GM12878 (cell line): ENCODE data around the gene COX6A2. TPM values are rescaled to one million over a fixed set of nuclear protein-coding genes. Genes with fewer than 3 reads are reported as not detected.

ENCODE experiments used
- ATAC-seq: fragments of 200-7000 bp; cut with Tn5 transposase; 3 replicates; pipeline ENCODE4 v1.9.1; 2020; ENCODE audit warnings: mild to moderate bottlenecking, moderate library complexity
- BruUV-seq: library from RNA; stranded (reverse); fragments of 400-500 nt; replicated peaks from 2 replicates; lab custom pipeline; 2021; lab: Mats Ljungman, UMichigan
- CTCF ChIA-PET: fragments of 300-600 bp; sonication (Branson Sonifier 250); formaldehyde crosslinking; extraction: SDS; loops from one replicate; lab custom pipeline; 2021; ENCODE audit warnings: inconsistent platforms; lab: Yijun Ruan, JAX
- POLR2A ChIA-PET: fragments of 350-600 bp; formaldehyde crosslinking; extraction: SDS; loops from one replicate; lab custom pipeline; 2021; ENCODE audit warnings: inconsistent platforms; lab: Charles Lee
- RAD21 ChIA-PET: fragments of 300-600 bp; sonication (Branson Sonifier 250); formaldehyde crosslinking; loops from one replicate; lab custom pipeline; 2023; ENCODE audit warnings: antibody characterized with exemption; ENCODE audit not compliant: unreplicated experiment; lab: Charles Lee
- SMC1A ChIA-PET: fragments of 300-600 bp; sonication (Branson Sonifier 250); formaldehyde crosslinking; loops from one replicate; lab custom pipeline; 2023; ENCODE audit not compliant: unreplicated experiment, uncharacterized antibody; lab: Charles Lee
- DNase-seq: peaks from one replicate; pipeline ENCODE4 v3.0.0-alpha.2; 2011; ENCODE audit warnings: low read depth, low spot score
- FAIRE-seq: peaks from 3 replicates; lab custom pipeline; 2011; peaks lifted over from hg19 to GRCh38; lab: Jason Lieb, UNC
- H2AFZ ChIP-seq: 2 replicates; pipeline ENCODE4 v1.6.0; 2011; ENCODE audit warnings: low read depth, low read length, control low read depth; ENCODE audit not compliant: control insufficient read depth
- H3K27ac ChIP-seq: 2 replicates; pipeline ENCODE4 v1.5.1; 2011; ENCODE audit warnings: control low read depth; ENCODE audit not compliant: control insufficient read depth, insufficient read depth
- H3K27me3 ChIP-seq, 2 experiments: replicated peaks in 1 of 2; 2 replicates each; pipeline versions ENCODE4 v1.6.0 to v1.6.1; 2011; ENCODE audit warnings: low read length in 1 of 2; ENCODE audit not compliant: control insufficient read depth in 2 of 2, insufficient read depth in 2 of 2
- H3K36me3 ChIP-seq, 2 experiments: 2 replicates each; pipeline ENCODE4 v1.5.1; 2011; ENCODE audit warnings: low read length in 1 of 2; ENCODE audit not compliant: control insufficient read depth in 2 of 2, insufficient read depth in 2 of 2
- H3K4me1 ChIP-seq: 2 replicates; pipeline ENCODE4 v1.6.1; 2011; ENCODE audit warnings: mild to moderate bottlenecking, low read length, moderate library complexity, mixed read lengths; ENCODE audit not compliant: control insufficient read depth, insufficient read depth
- H3K4me2 ChIP-seq: 2 replicates; pipeline ENCODE4 v1.6.0; 2011; ENCODE audit warnings: control low read depth; ENCODE audit not compliant: control insufficient read depth, insufficient read depth
- H3K4me3 ChIP-seq: fragments of 200-600 bp; sonication (generic); 2 replicates; pipeline ENCODE4 v1.5.1; 2016
- H3K79me2 ChIP-seq: 2 replicates; pipeline ENCODE4 v1.6.0; 2011; ENCODE audit warnings: low read length; ENCODE audit not compliant: control insufficient read depth, insufficient read depth
- H3K9ac ChIP-seq: 2 replicates; pipeline ENCODE4 v1.8.0; 2011; ENCODE audit warnings: low read length, control low read depth, mixed read lengths; ENCODE audit not compliant: control insufficient read depth, insufficient read depth
- H3K9me3 ChIP-seq: replicated peaks from 3 replicates; pipeline ENCODE4 v1.5.1; 2011; ENCODE audit warnings: mild to moderate bottlenecking, low read length; ENCODE audit not compliant: control insufficient read depth, insufficient read depth
- H4K20me1 ChIP-seq: 2 replicates; pipeline ENCODE4 v1.6.0; 2011; ENCODE audit not compliant: control insufficient read depth, insufficient read depth
- BMI1 ChIP-seq: fragments of 450-650 bp; IDR thresholded peaks from 2 replicates; pipeline ENCODE4 v1.6.1; 2016; ENCODE audit warnings: mild to moderate bottlenecking, moderate library complexity, borderline replicate concordance
- CBFB ChIP-seq: IDR thresholded peaks from 2 replicates; pipeline ENCODE4 v1.6.1; 2016; ENCODE audit warnings: antibody characterized with exemption, low read depth
- CBX5 ChIP-seq: sonication (generic); IDR thresholded peaks from 2 replicates; pipeline ENCODE4 v1.6.1; 2016; ENCODE audit warnings: low read depth, moderate library complexity, mild to moderate bottlenecking, inconsistent platforms
- CEBPB ChIP-seq, 2 experiments: fragments of 150-350 bp in 1 of 2; IDR thresholded peaks; 2 replicates each; pipeline ENCODE4 v1.6.1; 2012 to 2014; ENCODE audit warnings: low read depth in 2 of 2, low read length in 2 of 2, borderline replicate concordance in 1 of 2, inconsistent platforms in 1 of 2
- CREB1 ChIP-seq: IDR thresholded peaks from 2 replicates; pipeline ENCODE4 v1.6.1; 2012; ENCODE audit warnings: low read depth, mild to moderate bottlenecking, inconsistent platforms
- FOXK2 ChIP-seq: fragments of 450-650 bp; IDR thresholded peaks from 2 replicates; pipeline ENCODE4 v1.6.1; 2017; ENCODE audit warnings: mild to moderate bottlenecking, moderate library complexity
- KAT2A ChIP-seq: conservative IDR thresholded peaks from 2 replicates; pipeline ENCODE4 v1.6.1; 2011; ENCODE audit warnings: low read depth, low read length; ENCODE audit not compliant: control insufficient read depth
- MXI1 ChIP-seq: fragments of 150-350 bp; IDR thresholded peaks from 2 replicates; pipeline ENCODE4 v1.6.1; 2011; ENCODE audit warnings: low read depth, mild to moderate bottlenecking, inconsistent platforms, low read length, improper control_type of control experiment
- SMARCA5 ChIP-seq: fragments of 450-650 bp; IDR thresholded peaks from 2 replicates; pipeline ENCODE4 v1.6.1; 2017; ENCODE audit warnings: mild to moderate bottlenecking
- SMC3 ChIP-seq: IDR thresholded peaks from 2 replicates; pipeline ENCODE4 v1.6.1; 2011; ENCODE audit warnings: low read length, improper control_type of control experiment, borderline replicate concordance
- SUPT20H ChIP-seq: IDR thresholded peaks from 2 replicates; pipeline ENCODE4 v1.6.1; 2011; ENCODE audit warnings: low read depth, mild to moderate bottlenecking, low read length, moderate library complexity, borderline replicate concordance; ENCODE audit not compliant: control insufficient read depth
- WGBS: methylation state at CpG from one replicate; pipeline ENCODE4 v1.1.6; 2016; ENCODE audit warnings: low lambda C conversion rate; ENCODE audit not compliant: insufficient replicate concordance, insufficient coverage; ENCODE audit errors: missing lambda C conversion rate; 5-methylcytosine and 5-hydroxymethylcytosine counted together
- in situ Hi-C: fragments of 300-500 bp; cut with MboI; formaldehyde crosslinking; loops from 9 replicates; pipeline ENCODE4 v1.14.3; 2018; ENCODE audit warnings: mixed read lengths
- intact Hi-C: fragments of 100-400 bp; cut with micrococcal nuclease; formaldehyde crosslinking; loops from one replicate; pipeline ENCODE4 v1.14.2; 2022; ENCODE audit not compliant: unreplicated experiment
- polyA plus RNA-seq, 11 experiments: library from polyadenylated mRNA; depleted of rRNA in 4 of 11; unstranded in 6 of 11; stranded (reverse) in 5 of 11; fragments of >200 nt; fragmentation: Nextera tagmentation in 4 of 11; fragmentation: Illumina TruSeq in 1 of 11; extraction: Ambion mirVana in 4 of 11; extraction: Trizol in 1 of 11; gene quantifications; 1 replicate in 1 of 11; 2 replicates in 10 of 11; pipeline versions ENCODE4 v1.2.1 to v1.2.3, GENCODE V29; 2011 to 2016; ENCODE audit warnings: inconsistent platforms in 2 of 11, missing spikeins in 2 of 11, low read depth in 1 of 11
- total RNA-seq, 4 experiments: library from RNA; depleted of rRNA in 3 of 4; stranded (reverse); fragments of >200 nt in 3 of 4; fragmentation: Illumina TruSeq in 1 of 4; extraction: Trizol in 1 of 4; gene quantifications; 2 replicates each; pipeline versions ENCODE4 v1.2.1 to v1.2.3, GENCODE V29; 2013 to 2021
- TF ChIP-seq, protein P1 (sequence below): IDR thresholded peaks from 2 replicates; pipeline ENCODE4 v1.6.1; 2011; ENCODE audit warnings: borderline replicate concordance, low read depth, mild to moderate bottlenecking, moderate library complexity, low read length; ENCODE audit not compliant: insufficient read depth, poor library complexity, severe bottlenecking

Gene COX6A2
- total and polyA plus RNA-seq, 10 of the 15 experiments (the other 5 are each of a cell fraction or from before 2014, with no cell fraction given): not detected

DNA sequence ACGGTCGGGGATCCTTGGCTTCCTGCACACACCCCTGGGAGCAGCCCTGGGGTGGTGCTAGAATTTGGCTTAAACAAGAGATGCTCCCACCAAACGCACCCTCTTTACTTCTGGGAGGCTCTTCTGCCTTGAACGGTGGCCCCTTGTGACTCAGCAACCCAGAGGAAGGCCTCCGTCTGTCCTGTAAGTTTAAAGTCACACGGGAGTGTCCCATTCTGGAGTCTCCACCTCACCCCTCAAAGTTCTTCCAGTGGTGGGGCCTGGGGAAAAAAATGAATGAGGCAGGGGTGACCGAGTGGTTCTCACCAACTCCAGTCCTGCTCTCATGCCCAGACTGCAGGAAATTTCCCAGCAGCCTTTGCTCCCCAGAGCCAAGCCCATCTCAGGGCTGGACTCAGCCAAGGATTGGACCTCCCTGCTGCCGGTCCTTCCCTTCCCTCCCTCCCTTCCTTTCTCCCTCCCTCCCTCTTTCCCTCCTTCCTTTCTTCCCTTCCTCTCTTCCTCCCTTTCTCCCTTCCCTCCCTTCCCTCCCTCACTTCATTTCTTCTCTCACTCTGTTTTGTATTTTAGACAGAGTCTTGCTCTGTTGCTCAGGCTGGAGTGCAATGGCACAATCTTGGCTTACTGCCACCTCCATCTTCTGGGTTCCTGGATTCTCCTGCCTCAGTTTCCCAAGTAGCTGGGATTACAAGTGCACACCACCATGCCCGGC, 23.7 kb downstream of the COX6A2 start (continued):
- TF ChIP-seq, protein P1, sequence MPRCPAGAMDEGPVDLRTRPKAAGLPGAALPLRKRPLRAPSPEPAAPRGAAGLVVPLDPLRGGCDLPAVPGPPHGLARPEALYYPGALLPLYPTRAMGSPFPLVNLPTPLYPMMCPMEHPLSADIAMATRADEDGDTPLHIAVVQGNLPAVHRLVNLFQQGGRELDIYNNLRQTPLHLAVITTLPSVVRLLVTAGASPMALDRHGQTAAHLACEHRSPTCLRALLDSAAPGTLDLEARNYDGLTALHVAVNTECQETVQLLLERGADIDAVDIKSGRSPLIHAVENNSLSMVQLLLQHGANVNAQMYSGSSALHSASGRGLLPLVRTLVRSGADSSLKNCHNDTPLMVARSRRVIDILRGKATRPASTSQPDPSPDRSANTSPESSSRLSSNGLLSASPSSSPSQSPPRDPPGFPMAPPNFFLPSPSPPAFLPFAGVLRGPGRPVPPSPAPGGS: no peak
- no peak for TF ChIP-seq SUPT20H
- no peak for TF ChIP-seq BMI1
- no peak for TF ChIP-seq CBX5
- TF ChIP-seq KAT2A: no peak

DNA sequence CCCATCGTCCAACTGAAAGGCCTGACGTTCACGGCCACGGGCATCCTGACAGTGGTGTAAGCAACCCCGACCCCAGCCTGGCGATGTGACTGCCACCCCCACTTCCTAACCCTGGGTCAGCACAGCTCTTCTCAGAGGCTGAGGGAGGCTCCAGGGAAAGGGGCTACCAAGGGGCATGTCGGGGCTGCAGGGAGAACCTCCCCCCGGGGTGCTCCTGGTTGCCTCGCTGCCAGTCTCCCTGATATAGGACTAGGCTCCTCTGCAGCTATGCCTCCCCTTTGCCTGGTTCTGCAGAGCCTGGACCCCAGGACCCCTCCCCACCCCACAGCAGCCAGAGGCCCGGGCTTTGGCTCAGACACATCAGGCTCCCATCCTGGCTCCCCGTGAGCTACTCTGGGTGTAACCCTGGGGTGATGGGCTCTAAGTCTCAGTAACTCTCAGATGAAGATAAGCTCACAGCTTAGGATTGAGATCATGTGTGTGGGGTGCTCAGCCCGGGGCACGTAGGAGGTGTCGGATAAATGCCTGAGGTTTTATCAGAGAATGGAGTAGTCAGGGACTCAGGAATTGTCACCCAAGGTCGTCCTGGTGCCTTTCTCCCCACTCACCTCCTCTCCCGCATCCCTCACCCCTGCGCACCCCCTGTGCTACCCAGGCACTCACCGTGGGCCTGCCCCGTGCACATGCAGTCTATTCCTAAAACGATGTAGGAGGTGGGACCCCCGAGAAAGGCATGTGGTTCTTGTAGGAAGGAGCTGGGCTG, 24.4 kb downstream of the COX6A2 start:
- SMC1A ChIA-PET: interaction anchor here (1.0 kb wide), 1 partner anchor 41 kb away, joined by 3 read pairs; no protein-coding TSS in a partner anchor
- CTCF ChIA-PET: no interaction called here
- intact Hi-C loops (no loop called here), in situ Hi-C loops (no loop called here)
- H4K20me1 ChIP-seq: no peaks in the 10 kb centered on the region
- H3K27me3 ChIP-seq: no peaks in the 10 kb centered on the region
- RAD21 ChIA-PET: no interaction called here
- H3K79me2 ChIP-seq: no peaks in the 10 kb centered on the region
- ATAC-seq (no peak), FAIRE-seq (no peak), DNase-seq (no peak)
- POLR2A ChIA-PET: no interaction called here
- H3K27ac ChIP-seq: no peak overlapping the region
- H3K4me3 ChIP-seq: no peak overlapping the region
- BruUV-seq: no TSS peak
- whole genome bisulfite sequencing: 36% methylated on average over 21 of the region's 21 CpGs
- H3K4me1 ChIP-seq: no peaks in the 10 kb centered on the region
- no peak overlapping the region for H2AFZ ChIP-seq
- H3K9me3 ChIP-seq: peaks cover 3% of the 10 kb centered on the region; the same call in 1 of the 3 replicates
- TF ChIP-seq SMARCA5: no peak
- TF ChIP-seq CEBPB (IDR thresholded peaks at IDR 0.05; ENCODE audit: borderline replicate concordance in 1 of 2, low read depth in 2 of 2, low read length in 2 of 2): no peak
- TF ChIP-seq, protein P1: no peak
- TF ChIP-seq FOXK2: no peak
- TF ChIP-seq SMC3: no peak
- TF ChIP-seq CREB1: no peak
- no peak for TF ChIP-seq MXI1
- TF ChIP-seq CBFB: no peak
- no peaks in the 10 kb centered on the region for H3K36me3 ChIP-seq
- H3K4me2 ChIP-seq: no peak overlapping the region
- H3K9ac ChIP-seq: peak overlapping the region; percentile 8; the same call in 1 of the 2 replicates
